Activated naive CD8-positive, alpha-beta T cell (primary cell): ENCODE results near the gene TRIM28.
A peak's percentile ranks its signal among the peaks of the same experiment; 100 is the strongest.
"Not testable (repeated sequence)": the region's sequence is repeated elsewhere in the genome, so short reads cannot be mapped to it uniquely, and the experiment has no call there.

ENCODE experiments used
- H3K27ac Mint-ChIP-seq: one replicate; pipeline ENCODE4 v1.8.0; 2021; ENCODE audit warnings: mixed read lengths
- H3K27me3 Mint-ChIP-seq: one replicate; pipeline ENCODE4 v1.8.0; 2021; ENCODE audit warnings: mixed read lengths
- H3K36me3 Mint-ChIP-seq: one replicate; pipeline ENCODE4 v1.8.0; 2021; ENCODE audit warnings: mixed read lengths
- H3K4me1 Mint-ChIP-seq: one replicate; pipeline ENCODE4 v1.8.0; 2021; ENCODE audit warnings: low read depth, mixed read lengths
- H3K4me3 Mint-ChIP-seq: one replicate; pipeline ENCODE4 v1.8.0; 2021; ENCODE audit warnings: mild to moderate bottlenecking, mixed read lengths
- H3K9me3 Mint-ChIP-seq: one replicate; pipeline ENCODE4 v1.8.0; 2021; ENCODE audit warnings: low read depth, mixed read lengths

TRIM28 gene

DNA sequence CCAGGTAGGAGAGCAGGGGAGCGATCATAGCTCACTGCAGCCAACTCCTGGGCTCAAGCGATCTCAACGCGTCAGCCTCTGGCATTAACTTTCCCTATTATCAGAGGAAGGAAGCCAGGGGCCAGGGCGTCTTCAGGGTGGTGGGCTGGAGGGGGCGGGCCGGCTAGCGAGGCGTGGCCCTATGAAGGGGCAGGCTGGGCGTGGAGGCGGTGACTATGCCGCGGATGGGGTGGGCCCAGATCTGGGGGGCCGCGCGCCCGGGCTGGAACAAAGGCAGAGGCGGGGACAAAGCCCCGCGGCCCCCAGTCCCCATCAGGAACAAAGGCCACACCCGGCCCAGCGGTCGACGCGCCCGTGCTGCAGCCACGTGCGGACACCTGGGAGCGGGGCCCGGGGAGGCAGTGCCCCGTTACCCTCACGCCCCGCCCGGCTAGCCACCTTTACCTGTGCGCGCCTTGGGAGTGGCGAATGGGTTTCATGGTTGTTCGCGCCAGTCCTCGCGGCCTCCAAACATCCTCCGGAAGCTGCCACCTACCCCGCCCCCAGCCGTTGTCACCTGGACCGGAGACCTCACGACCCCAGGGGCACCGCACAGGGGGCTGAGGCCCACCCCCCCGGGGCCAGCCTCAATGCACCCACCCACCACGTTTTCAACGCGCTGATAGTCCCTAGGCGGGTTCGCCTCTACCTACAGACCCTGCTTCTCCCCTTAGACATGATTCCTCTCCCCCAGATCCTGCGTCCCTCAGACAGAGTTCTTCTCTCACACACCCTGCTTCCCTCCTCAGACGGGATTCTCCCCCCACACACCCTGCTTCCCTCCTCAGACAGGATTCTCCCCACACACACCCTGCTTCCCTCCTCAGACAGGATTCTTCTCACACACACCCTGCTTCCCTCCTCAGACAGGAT is 5.4 kb upstream of the TRIM28 start:
- Mint-ChIP-seq H3K36me3 (no peaks in the 10 kb centered on the region), H3K27ac (peak overlapping the region; percentile 68), H3K4me1 (peaks cover 6% of the 10 kb centered on the region), H3K9me3 (no peaks in the 10 kb centered on the region), H3K4me3 (peak overlapping the region; percentile 77), H3K27me3 (no peaks in the 10 kb centered on the region)

DNA sequence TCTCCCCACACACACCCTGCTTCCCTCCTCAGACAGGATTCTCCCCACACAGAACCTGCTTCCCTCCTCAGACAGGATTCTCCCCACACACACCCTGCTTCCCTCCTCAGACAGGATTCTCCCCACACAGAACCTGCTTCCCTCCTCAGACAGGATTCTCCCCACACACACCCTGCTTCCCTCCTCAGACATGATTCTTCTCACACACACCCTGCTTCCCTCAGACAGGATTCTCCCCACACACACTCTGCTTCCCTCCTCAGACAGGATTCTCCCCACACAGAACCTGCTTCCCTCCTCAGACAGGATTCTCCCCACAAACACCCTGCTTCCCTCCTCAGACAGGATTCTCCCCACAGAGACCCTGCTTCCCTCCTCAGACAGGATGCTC is 4.7 kb upstream of the TRIM28 start:
- not testable (repeated sequence) for H3K9me3 Mint-ChIP-seq
- peaks cover 11% of the 10 kb centered on the region for H3K4me1 Mint-ChIP-seq

GRCh38 chr19:58542641-58543372 is 1.1 kb upstream of the TRIM28 start:
- peak overlapping the region; percentile 54 for H3K27ac Mint-ChIP-seq
- not testable (repeated sequence) for H3K4me3 Mint-ChIP-seq, H3K36me3 Mint-ChIP-seq, H3K9me3 Mint-ChIP-seq, H3K27me3 Mint-ChIP-seq
- peaks cover 32% of the 10 kb centered on the region for H3K4me1 Mint-ChIP-seq

More for the DNA sequence above, 4.7 kb upstream of the TRIM28 start:
- H3K27me3 Mint-ChIP-seq, H3K36me3 Mint-ChIP-seq, H3K27ac Mint-ChIP-seq: not testable (repeated sequence)
- peak overlapping the region; percentile 17 for H3K4me3 Mint-ChIP-seq

DNA sequence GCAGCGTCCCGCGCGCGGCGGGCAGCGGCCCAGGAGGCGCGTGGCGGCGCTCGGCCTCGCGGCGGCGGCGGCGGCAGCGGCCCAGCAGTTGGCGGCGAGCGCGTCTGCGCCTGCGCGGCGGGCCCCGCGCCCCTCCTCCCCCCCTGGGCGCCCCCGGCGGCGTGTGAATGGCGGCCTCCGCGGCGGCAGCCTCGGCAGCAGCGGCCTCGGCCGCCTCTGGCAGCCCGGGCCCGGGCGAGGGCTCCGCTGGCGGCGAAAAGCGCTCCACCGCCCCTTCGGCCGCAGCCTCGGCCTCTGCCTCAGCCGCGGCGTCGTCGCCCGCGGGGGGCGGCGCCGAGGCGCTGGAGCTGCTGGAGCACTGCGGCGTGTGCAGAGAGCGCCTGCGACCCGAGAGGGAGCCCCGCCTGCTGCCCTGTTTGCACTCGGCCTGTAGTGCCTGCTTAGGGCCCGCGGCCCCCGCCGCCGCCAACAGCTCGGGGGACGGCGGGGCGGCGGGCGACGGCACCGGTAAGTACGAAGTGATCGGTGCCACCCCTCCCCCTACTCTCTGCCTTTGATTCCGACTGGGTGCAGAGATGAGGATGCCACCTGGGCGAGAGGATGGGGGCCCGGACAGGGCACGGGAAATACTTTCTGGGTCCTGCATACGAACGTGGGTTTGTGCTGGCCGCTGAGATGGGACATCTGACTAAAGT is 874 bp downstream of the TRIM28 start:
- no peaks in the 10 kb centered on the region for H3K9me3 Mint-ChIP-seq
- H3K4me1 Mint-ChIP-seq = peaks cover 32% of the 10 kb centered on the region
- H3K27me3 Mint-ChIP-seq = no peaks in the 10 kb centered on the region
- H3K36me3 Mint-ChIP-seq = peaks cover 13% of the 10 kb centered on the region
- H3K27ac Mint-ChIP-seq = peak overlapping the region; percentile 95
- H3K4me3 Mint-ChIP-seq = peak overlapping the region; percentile 96

GRCh38 chr19:58545286-58546018 is 1.6 kb downstream of the TRIM28 start:
- peak overlapping the region; percentile 96 for H3K4me3 Mint-ChIP-seq
- peaks cover 13% of the 10 kb centered on the region for H3K36me3 Mint-ChIP-seq
- H3K27me3 Mint-ChIP-seq = no peaks in the 10 kb centered on the region
- no peaks in the 10 kb centered on the region for H3K9me3 Mint-ChIP-seq
- H3K27ac Mint-ChIP-seq = peak overlapping the region; percentile 95
- H3K4me1 Mint-ChIP-seq = peaks cover 32% of the 10 kb centered on the region

- H3K9me3 Mint-ChIP-seq = no peaks in the 10 kb centered on the region
- peaks cover 13% of the 10 kb centered on the region for H3K36me3 Mint-ChIP-seq
- peaks cover 34% of the 10 kb centered on the region for H3K4me1 Mint-ChIP-seq
- H3K4me3 Mint-ChIP-seq = peak overlapping the region; percentile 96
- H3K27ac Mint-ChIP-seq = peak overlapping the region; percentile 95
- no peaks in the 10 kb centered on the region for H3K27me3 Mint-ChIP-seq
Observed at GRCh38 chr19:58546019-58546530, 2.2 kb downstream of the TRIM28 start.

DNA sequence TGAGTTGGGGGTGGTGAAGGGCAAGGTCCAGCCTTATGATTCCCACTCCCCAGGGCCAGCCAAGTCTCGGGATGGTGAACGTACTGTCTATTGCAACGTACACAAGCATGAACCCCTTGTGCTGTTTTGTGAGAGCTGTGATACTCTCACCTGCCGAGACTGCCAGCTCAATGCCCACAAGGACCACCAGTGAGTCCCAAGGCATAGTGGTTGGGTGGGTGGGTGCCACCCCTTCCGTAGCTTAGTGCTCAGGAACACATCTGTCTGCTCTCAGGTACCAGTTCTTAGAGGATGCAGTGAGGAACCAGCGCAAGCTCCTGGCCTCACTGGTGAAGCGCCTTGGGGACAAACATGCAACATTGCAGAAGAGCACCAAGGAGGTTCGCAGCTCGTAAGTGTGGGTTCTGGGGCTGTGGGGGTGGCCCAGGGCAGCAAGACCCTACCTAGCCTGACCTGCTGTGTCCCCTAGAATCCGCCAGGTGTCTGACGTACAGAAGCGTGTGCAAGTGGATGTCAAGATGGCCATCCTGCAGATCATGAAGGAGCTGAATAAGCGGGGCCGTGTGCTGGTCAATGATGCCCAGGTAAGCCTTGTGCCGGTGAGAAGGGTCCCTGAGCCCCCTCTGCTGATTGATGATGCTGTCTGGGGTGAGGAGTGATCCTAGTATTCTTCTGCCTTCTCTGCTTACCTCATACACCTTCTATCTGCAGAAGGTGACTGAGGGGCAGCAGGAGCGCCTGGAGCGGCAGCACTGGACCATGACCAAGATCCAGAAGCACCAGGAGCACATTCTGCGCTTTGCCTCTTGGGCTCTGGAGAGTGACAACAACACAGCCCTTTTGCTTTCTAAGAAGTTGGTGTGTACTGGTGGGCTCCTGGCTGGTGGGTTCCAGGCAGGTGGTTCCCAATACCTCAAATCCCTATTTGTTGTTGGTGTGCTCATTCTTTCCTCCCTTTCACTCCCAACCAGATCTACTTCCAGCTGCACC is 3.8 kb downstream of the TRIM28 start:
- H3K9me3 Mint-ChIP-seq = no peaks in the 10 kb centered on the region
- peak overlapping the region; percentile 44 for H3K4me3 Mint-ChIP-seq
- no peaks in the 10 kb centered on the region for H3K27me3 Mint-ChIP-seq
- H3K27ac Mint-ChIP-seq = peak overlapping the region; percentile 34
- H3K4me1 Mint-ChIP-seq = peaks cover 41% of the 10 kb centered on the region
- H3K36me3 Mint-ChIP-seq = peaks cover 15% of the 10 kb centered on the region

GRCh38 chr19:58548859-58549663 is 5.2 kb downstream of the TRIM28 start:
- Mint-ChIP-seq H3K4me1 (peaks cover 45% of the 10 kb centered on the region), H3K27me3 (no peaks in the 10 kb centered on the region), H3K27ac (no peak overlapping the region), H3K9me3 (no peaks in the 10 kb centered on the region), H3K36me3 (peaks cover 20% of the 10 kb centered on the region), H3K4me3 (no peak overlapping the region)

DNA sequence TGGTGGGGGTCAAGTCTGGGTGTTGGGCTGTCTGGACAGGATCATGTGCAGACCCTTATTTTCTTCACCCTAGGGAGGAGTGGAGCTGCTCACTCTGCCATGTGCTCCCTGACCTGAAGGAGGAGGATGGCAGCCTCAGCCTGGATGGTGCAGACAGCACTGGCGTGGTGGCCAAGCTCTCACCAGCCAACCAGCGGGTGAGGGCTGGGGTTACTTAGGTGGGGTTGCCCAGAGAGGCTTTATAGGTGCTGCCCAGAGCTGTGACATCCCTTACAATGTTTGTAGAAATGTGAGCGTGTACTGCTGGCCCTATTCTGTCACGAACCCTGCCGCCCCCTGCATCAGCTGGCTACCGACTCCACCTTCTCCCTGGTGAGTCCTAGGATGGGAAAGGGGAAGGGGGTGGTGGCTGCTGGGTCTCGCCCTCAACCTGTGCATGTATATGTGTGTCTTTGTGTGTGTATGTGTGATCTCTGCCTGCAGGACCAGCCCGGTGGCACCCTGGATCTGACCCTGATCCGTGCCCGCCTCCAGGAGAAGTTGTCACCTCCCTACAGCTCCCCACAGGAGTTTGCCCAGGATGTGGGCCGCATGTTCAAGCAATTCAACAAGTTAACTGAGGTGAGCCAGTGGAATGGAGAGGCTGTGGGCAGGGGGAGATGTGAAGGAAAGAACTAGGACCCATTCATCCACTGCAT is 5.9 kb downstream of the TRIM28 start:
- H3K27ac Mint-ChIP-seq = no peak overlapping the region
- H3K9me3 Mint-ChIP-seq = no peaks in the 10 kb centered on the region
- peaks cover 20% of the 10 kb centered on the region for H3K36me3 Mint-ChIP-seq
- H3K27me3 Mint-ChIP-seq = no peaks in the 10 kb centered on the region
- H3K4me1 Mint-ChIP-seq = peaks cover 49% of the 10 kb centered on the region
- H3K4me3 Mint-ChIP-seq = no peak overlapping the region

GRCh38 chr19:58550362-58551122 is 6.7 kb downstream of the TRIM28 start:
- Mint-ChIP-seq H3K4me1 (peaks cover 55% of the 10 kb centered on the region), H3K4me3 (no peak overlapping the region), H3K27ac (no peak overlapping the region), H3K27me3 (no peaks in the 10 kb centered on the region), H3K36me3 (peaks cover 20% of the 10 kb centered on the region), H3K9me3 (no peaks in the 10 kb centered on the region)

DNA sequence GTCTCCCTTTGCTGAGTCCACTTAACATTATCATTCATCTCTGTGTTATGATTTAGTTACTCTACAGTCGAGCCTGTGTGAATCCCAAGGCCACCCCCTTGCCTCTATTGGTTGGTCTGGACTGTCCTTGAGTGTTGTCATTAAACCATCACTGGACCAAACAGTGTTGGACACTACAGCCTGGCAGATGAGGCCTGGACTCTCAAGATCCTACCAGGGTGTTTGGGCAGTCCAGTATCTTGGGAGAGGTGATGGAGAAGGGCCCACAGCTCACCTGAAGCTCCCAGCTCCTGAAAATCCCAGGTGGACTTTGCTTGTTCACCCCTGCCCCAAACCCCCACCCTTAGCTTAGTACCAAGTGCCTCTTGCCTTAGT is 7.2 kb downstream of the TRIM28 start:
- H3K9me3 Mint-ChIP-seq = no peaks in the 10 kb centered on the region
- peaks cover 16% of the 10 kb centered on the region for H3K36me3 Mint-ChIP-seq
- no peak overlapping the region for H3K4me3 Mint-ChIP-seq
- H3K27me3 Mint-ChIP-seq = no peaks in the 10 kb centered on the region
- H3K4me1 Mint-ChIP-seq = peaks cover 50% of the 10 kb centered on the region
- H3K27ac Mint-ChIP-seq = no peak overlapping the region
